Measurements from ENCODE around the gene GADL1.

GRCh38 chr3:30730967-30731366 is 163.5 kb downstream of the GADL1 start:
- TF ChIP-seq CTCF (IDR thresholded peaks at IDR 0.05) (no peak), POLR2A (IDR thresholded peaks at IDR 0.05) (no peak)
